OCI-LY7 (cell line): ENCODE data around the gene HLCS. TPM values are rescaled to one million over a fixed set of nuclear protein-coding genes. Genes with fewer than 3 reads are reported as not detected.

ENCODE experiments used
- BruUV-seq: library from RNA; stranded (reverse); fragments of 400-500 nt; replicated peaks from 2 replicates; lab custom pipeline; 2021; lab: Mats Ljungman, UMichigan
- CTCF ChIA-PET: fragments of 300-600 bp; sonication (Branson Sonifier 250); formaldehyde crosslinking; loops from one replicate; lab custom pipeline; 2022; ENCODE audit warnings: antibody characterized with exemption; ENCODE audit not compliant: unreplicated experiment; lab: Charles Lee
- POLR2A ChIA-PET: fragments of 300-600 bp; sonication (Branson Sonifier 250); formaldehyde crosslinking; loops from one replicate; lab custom pipeline; 2022; ENCODE audit warnings: antibody characterized with exemption; lab: Charles Lee
- DNase-seq: peaks from one replicate; pipeline ENCODE4 v3.0.0-alpha.2; 2015; ENCODE audit warnings: low spot score
- H2AFZ ChIP-seq: fragments of 200-600 bp; sonication (generic), shearing (Covaris generic); 2 replicates; pipeline ENCODE4 v1.6.1; 2014; ENCODE audit warnings: mild to moderate bottlenecking, antibody characterized with exemption, low read length, moderate library complexity
- H3K27ac ChIP-seq: fragments of 200-600 bp; sonication (generic); 2 replicates; pipeline ENCODE4 v1.5.1; 2014; ENCODE audit warnings: mixed run types, low read depth, mild to moderate bottlenecking, moderate library complexity, low read length, inconsistent platforms; ENCODE audit not compliant: poor library complexity, severe bottlenecking
- H3K36me3 ChIP-seq: fragments of 200-600 bp; sonication (generic); 2 replicates; pipeline ENCODE4 v1.6.1; 2014; ENCODE audit warnings: mild to moderate bottlenecking, antibody characterized with exemption, low read length, moderate library complexity, mixed read lengths; ENCODE audit not compliant: insufficient read depth
- H3K4me1 ChIP-seq: fragments of 200-600 bp; sonication (generic); 2 replicates; pipeline ENCODE4 v1.5.1; 2014; ENCODE audit warnings: mild to moderate bottlenecking, low read length; ENCODE audit not compliant: insufficient read depth, poor library complexity, severe bottlenecking
- H3K4me2 ChIP-seq: fragments of 200-600 bp; sonication (generic); 2 replicates; pipeline ENCODE4 v1.6.1; 2014; ENCODE audit warnings: mild to moderate bottlenecking, low read length
- H3K4me3 ChIP-seq: fragments of 200-600 bp; sonication (generic); 2 replicates; pipeline ENCODE4 v1.5.1; 2014; ENCODE audit warnings: mild to moderate bottlenecking, low read depth, low read length; ENCODE audit not compliant: poor library complexity, severe bottlenecking
- H3K79me2 ChIP-seq: fragments of 200-600 bp; sonication (generic); 2 replicates; pipeline ENCODE4 v1.6.1; 2016; ENCODE audit warnings: low read depth, mild to moderate bottlenecking, low read length, moderate library complexity, mixed read lengths; ENCODE audit not compliant: insufficient read depth
- H3K9me2 ChIP-seq: fragments of 200-600 bp; sonication (generic); 2 replicates; pipeline ENCODE4 v1.6.1; 2016; ENCODE audit warnings: mild to moderate bottlenecking, low read length, mixed read lengths; ENCODE audit not compliant: insufficient read depth
- H3K9me3 ChIP-seq: fragments of 200-600 bp; sonication (generic); 2 replicates; pipeline ENCODE4 v1.6.1; 2014; ENCODE audit warnings: mild to moderate bottlenecking, mixed run types, low read length, mixed read lengths
- H4K20me1 ChIP-seq: fragments of 200-600 bp; sonication (generic); 2 replicates; pipeline ENCODE4 v1.6.1; 2014; ENCODE audit warnings: mild to moderate bottlenecking, antibody characterized with exemption, low read length, moderate library complexity, mixed read lengths; ENCODE audit not compliant: insufficient read depth
- CTCF ChIP-seq: fragments of 200-600 bp; sonication (generic); conservative IDR thresholded peaks from 2 replicates; pipeline ENCODE4 v1.5.1; 2014; ENCODE audit warnings: mild to moderate bottlenecking, antibody characterized with exemption, low read length, moderate library complexity, mixed read lengths
- EZH2phosphoT487 ChIP-seq: fragments of 200-600 bp; sonication (generic); IDR thresholded peaks from 2 replicates; pipeline ENCODE4 v1.6.1; 2018; ENCODE audit warnings: low read depth, borderline replicate concordance, mild to moderate bottlenecking, mixed run types, antibody characterized with exemption, low read length, moderate library complexity, mixed read lengths
- intact Hi-C: fragments of 100-400 bp; cut with micrococcal nuclease; formaldehyde crosslinking; loops from one replicate; pipeline ENCODE4 v1.10.0; 2022; ENCODE audit not compliant: unreplicated experiment
- total RNA-seq, 2 experiments: library from RNA; depleted of rRNA in 1 of 2; stranded (reverse); fragments of >200 nt in 1 of 2; shearing (Covaris generic) in 1 of 2; gene quantifications; 2 replicates each; pipeline ENCODE4 v1.2.3, GENCODE V29; 2014 to 2022

The HLCS gene
- total RNA-seq, 2 experiments from 2014 or later: 12.0 to 20.9 TPM

DNA sequence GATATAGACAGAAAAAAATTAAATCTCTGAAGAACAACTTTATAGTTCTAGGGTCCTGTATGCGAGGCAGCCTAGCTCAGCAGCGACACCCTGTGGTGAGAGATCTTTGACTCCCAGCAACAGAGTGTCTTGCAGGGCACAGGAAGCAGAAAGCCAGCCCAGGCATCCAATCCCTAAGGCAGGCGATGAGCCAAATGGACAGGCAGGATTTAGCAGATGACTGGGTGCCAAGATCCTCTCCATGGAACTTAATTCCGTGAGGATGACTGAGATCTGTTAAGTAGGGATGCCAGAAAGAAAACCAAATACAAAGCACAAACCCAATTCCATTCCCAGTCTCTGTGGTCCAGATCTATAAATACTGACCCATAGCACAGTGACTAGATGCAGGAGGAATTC is 38.8 kb downstream of the HLCS start:
- POLR2A ChIA-PET: no interaction called here
- CTCF ChIA-PET: interaction anchor here (0.5 to 0.7 kb wide), 2 partner anchors 264 to 423 kb away, joined by 3 to 4 read pairs; no protein-coding TSS in a partner anchor
- H3K79me2 ChIP-seq: no peaks in the 10 kb centered on the region
- H3K4me2 ChIP-seq: no peak overlapping the region
- H3K4me3 ChIP-seq: no peak overlapping the region
- peak; percentile 70 for DNase-seq
- H3K9me3 ChIP-seq: no peaks in the 10 kb centered on the region
- H3K27ac ChIP-seq: no peak overlapping the region
- no peak overlapping the region for H2AFZ ChIP-seq
- H3K9me2 ChIP-seq: no peaks in the 10 kb centered on the region
- intact Hi-C loops: loop anchor here (2.0 to 5.0 kb wide), 3 partner anchors 297 to 505 kb away; no protein-coding TSS in a partner anchor
- no TSS peak for BruUV-seq
- peak; percentile 99 for TF ChIP-seq CTCF
- no peak for TF ChIP-seq EZH2phosphoT487
- H3K4me1 ChIP-seq: no peaks in the 10 kb centered on the region
- H3K36me3 ChIP-seq: no peaks in the 10 kb centered on the region
- H4K20me1 ChIP-seq: no peaks in the 10 kb centered on the region

DNA sequence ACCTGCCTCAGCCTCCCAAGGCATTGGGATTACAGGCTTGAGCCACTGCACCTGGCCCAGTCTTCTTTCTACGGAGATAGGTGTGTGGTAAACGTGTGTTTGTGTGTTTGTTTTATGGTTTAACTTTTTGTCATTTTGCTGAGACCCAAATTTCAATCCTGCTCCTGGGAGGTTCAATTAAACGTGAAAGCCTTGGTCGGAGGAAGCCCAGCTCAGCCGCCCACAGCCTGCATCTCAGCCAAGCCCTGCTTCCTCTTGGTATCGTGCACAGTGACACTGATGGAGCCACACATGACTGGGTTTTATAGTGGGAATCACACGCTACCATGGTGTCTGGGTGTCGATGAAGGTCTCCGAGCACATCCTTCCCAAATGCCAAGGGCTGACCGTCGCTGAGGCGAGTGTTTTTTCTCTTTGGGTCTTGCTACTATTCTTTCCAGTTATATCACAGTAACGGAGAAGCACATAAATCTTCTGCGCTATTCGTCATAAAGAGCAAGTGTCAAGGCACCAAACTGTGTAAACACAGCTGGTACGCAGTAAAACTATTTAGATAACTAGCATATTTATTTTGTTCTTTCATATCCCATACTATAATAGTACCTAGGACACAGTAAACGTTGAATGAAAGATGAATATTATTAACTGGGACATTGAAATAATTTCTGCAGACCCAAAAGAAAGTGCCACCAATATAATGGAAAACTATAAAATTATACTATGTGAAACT is 39.3 kb downstream of the HLCS start:
- H3K79me2 ChIP-seq: no peaks in the 10 kb centered on the region
- intact Hi-C loops: loop anchor here (2.0 to 5.0 kb wide), 3 partner anchors 296 to 505 kb away; no protein-coding TSS in a partner anchor
- H3K27ac ChIP-seq: no peak overlapping the region
- H4K20me1 ChIP-seq: no peaks in the 10 kb centered on the region
- H3K4me2 ChIP-seq: no peak overlapping the region
- CTCF ChIA-PET: interaction anchor here (0.5 to 0.7 kb wide), 2 partner anchors 263 to 422 kb away, joined by 3 to 4 read pairs; no protein-coding TSS in a partner anchor
- TF ChIP-seq CTCF (no peak), EZH2phosphoT487 (no peak)
- no peaks in the 10 kb centered on the region for H3K4me1 ChIP-seq
- H3K4me3 ChIP-seq: no peak overlapping the region
- H2AFZ ChIP-seq: no peak overlapping the region
- no peaks in the 10 kb centered on the region for H3K9me2 ChIP-seq
- no TSS peak for BruUV-seq
- H3K36me3 ChIP-seq: no peaks in the 10 kb centered on the region
- DNase-seq: no peak
- POLR2A ChIA-PET: interaction anchor here (0.6 kb wide), 1 partner anchor 28 kb away, joined by 10 read pairs; no protein-coding TSS in a partner anchor
- H3K9me3 ChIP-seq: no peaks in the 10 kb centered on the region

- no peak overlapping the region for H3K27ac ChIP-seq
- no peaks in the 10 kb centered on the region for H4K20me1 ChIP-seq
- no peaks in the 10 kb centered on the region for H3K79me2 ChIP-seq
- intact Hi-C loops: no loop called here
- no peaks in the 10 kb centered on the region for H3K9me3 ChIP-seq
- no peaks in the 10 kb centered on the region for H3K9me2 ChIP-seq
- H3K4me1 ChIP-seq: no peaks in the 10 kb centered on the region
- H3K36me3 ChIP-seq: no peaks in the 10 kb centered on the region
- no TSS peak for BruUV-seq
- DNase-seq: no peak
- no peak overlapping the region for H2AFZ ChIP-seq
- H3K4me2 ChIP-seq: no peak overlapping the region
- CTCF ChIA-PET: no interaction called here
- TF ChIP-seq CTCF (no peak), EZH2phosphoT487 (no peak)
- POLR2A ChIA-PET: no interaction called here
- H3K4me3 ChIP-seq: no peak overlapping the region
These were observed 43.2 kb downstream of the HLCS start for GRCh38 chr21:36923270-36923669.
